ENCODE results near the gene NDUFS3. TPM values are rescaled to one million over a fixed set of nuclear protein-coding genes. Genes with fewer than 3 reads are reported as not detected.
A peak's percentile ranks its signal among the peaks of the same experiment; 100 is the strongest.

NDUFS3 gene
- total and polyA plus RNA-seq, 2 of the 13 experiments (the other 11 are each of a cell fraction or from before 2014, with no cell fraction given), result 151 to 184 TPM

GRCh38 chr11:47552566-47553405 is 26.1 kb upstream of the NDUFS3 start, which contains the start of gene CELF1 (continued):
- no peak for TF ChIP-seq ARHGAP35 (CRISPR knock-in tag; IDR thresholded peaks at IDR 0.05; ENCODE audit: borderline replicate concordance)
- peak; percentile 100 for TF ChIP-seq MAZ (IDR thresholded peaks at IDR 0.05; ENCODE audit: borderline replicate concordance, low read depth, low read length)
- TF ChIP-seq MAZ (CRISPR knock-in tag; IDR thresholded peaks at IDR 0.05; ENCODE audit: low read depth), result peak; percentile 100
- TF ChIP-seq ZNF282 (IDR thresholded peaks at IDR 0.05; ENCODE audit: partially characterized antibody), result no peak
- TF ChIP-seq ERF (CRISPR knock-in tag; IDR thresholded peaks at IDR 0.05), result peak; percentile 42; the same call in 1 of the 2 replicates
- TF ChIP-seq FUBP1 (CRISPR knock-in tag; IDR thresholded peaks at IDR 0.05; ENCODE audit: borderline replicate concordance), result no peak
- TF ChIP-seq RELA (CRISPR knock-in tag; IDR thresholded peaks at IDR 0.05), result no peak
- TF ChIP-seq ZNF264 (CRISPR knock-in tag; IDR thresholded peaks at IDR 0.05), result no peak
- no peak for TF ChIP-seq GTF3A (CRISPR knock-in tag; conservative IDR thresholded peaks at IDR 0.05)
- no peak for TF ChIP-seq ZNF251 (CRISPR knock-in tag; IDR thresholded peaks at IDR 0.05)
- no peak for TF ChIP-seq TCF12 (IDR thresholded peaks at IDR 0.05)
- peak; percentile 71 for TF ChIP-seq TCF12 (CRISPR knock-in tag; IDR thresholded peaks at IDR 0.05)
- no peak for TF ChIP-seq HIC2 (CRISPR knock-in tag; IDR thresholded peaks at IDR 0.05; ENCODE audit: low read depth)
- no peak for TF ChIP-seq ZFYVE20 (CRISPR knock-in tag; IDR thresholded peaks at IDR 0.05; ENCODE audit: borderline replicate concordance, low read depth)
- peak; percentile 68 for TF ChIP-seq ZC3H13 (CRISPR knock-in tag; IDR thresholded peaks at IDR 0.05)
- TF ChIP-seq ZBED4 (CRISPR knock-in tag; IDR thresholded peaks at IDR 0.05; ENCODE audit: borderline replicate concordance), result no peak
- peak; percentile 80 for TF ChIP-seq KAT8 (CRISPR knock-in tag; IDR thresholded peaks at IDR 0.05)
- no peak for TF ChIP-seq FOXA1 (IDR thresholded peaks at IDR 0.05)
- no peak; the same call in 1 of the 2 replicates for TF ChIP-seq FOXA1 (CRISPR knock-in tag; IDR thresholded peaks at IDR 0.05)

Data from HepG2 (cell line).